Measurements from ENCODE around the gene NSUN6.
"Not testable (repeated sequence)": the region's sequence is repeated elsewhere in the genome, so short reads cannot be mapped to it uniquely, and the experiment has no call there.

Gene NSUN6

DNA sequence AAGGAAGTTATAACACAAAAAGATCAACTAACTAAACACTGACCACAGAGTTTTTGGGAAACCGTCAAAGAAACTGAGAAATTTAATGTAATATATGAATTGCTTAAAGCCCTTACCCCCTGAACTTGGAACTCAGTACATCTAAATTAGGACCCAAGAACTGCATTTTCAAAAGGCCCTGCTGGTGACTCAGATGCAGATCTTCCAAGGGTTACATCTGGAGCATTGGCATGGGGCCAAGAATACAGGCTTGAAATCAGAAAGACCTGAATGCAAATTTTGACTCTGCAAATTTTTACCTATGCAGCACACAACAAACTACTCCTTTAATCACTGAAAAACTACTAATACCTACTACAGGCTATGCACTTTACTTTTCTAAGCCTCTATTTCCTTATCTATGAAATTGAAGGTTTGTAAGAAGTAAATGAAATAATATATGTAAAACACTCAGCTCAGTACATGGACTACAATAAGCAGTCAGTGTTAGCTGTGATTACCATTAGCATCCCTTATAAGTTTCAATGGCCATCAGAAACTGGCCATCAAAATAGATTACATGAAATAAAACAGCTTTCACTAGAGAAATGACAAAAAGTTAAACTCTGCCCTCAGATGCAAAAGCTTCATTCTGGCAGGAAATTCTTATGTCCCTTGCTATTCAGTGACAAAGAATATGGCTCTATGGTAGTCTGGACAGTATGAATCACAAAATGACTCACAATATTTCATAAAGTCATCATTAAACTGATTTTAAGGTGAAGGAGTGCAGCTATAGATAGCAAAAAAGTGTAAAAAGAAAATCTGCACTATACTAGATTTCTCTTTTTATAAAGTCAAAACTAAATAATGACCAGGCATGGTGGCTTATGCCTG is 43.6 kb downstream of the NSUN6 start:
- DNase-seq, result peak; percentile 90

DNA sequence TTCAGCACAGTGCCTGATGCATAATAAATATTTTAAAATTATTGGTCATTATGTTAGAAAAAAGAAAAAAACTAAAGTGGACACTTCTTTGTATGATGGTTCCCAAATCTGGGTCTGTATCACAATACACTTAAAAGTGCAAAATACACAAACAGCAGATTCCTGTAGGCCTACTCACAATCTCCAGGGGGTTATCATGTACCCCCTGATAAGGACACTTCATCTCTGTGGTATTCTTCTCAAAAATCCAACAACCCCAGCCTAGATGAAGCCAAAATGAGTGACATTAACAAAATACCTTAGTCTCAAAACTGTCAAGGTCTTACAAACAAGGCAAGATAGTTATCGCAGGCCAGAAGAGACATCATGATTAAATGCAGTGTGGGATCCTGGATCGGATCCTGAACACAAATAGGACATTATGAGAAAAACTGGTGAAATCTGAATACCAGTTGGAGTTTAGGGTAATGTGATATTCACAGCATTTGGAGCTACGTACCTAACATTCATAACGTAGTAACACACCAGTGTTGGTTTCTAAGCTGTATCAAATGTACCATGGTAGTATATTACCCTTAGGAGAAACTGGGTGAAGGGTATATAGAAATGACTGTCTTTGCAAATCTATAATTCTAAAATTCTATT is 45.2 kb downstream of the NSUN6 start:
- peak; percentile 29 for DNase-seq

DNA sequence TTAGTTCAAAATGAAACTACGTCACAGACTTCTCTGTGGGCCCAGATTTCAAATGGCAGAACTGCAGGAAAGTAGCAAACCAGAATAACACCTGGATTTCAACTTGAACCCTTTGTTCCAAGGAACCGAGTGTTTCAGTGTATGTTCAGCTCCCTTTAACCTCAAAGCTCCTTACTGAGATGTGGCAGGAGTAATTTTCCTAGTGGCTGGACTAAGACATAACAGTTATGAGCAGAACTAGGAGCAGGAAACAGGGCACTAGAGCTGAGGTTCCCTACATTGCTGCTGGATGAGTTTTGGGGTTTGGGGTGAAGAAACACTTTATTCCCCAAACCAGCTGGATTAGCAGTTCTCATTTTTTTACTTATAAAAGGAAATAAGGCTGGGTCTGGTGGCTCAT is 50.1 kb downstream of the NSUN6 start:
- DNase-seq, result no peak

DNA sequence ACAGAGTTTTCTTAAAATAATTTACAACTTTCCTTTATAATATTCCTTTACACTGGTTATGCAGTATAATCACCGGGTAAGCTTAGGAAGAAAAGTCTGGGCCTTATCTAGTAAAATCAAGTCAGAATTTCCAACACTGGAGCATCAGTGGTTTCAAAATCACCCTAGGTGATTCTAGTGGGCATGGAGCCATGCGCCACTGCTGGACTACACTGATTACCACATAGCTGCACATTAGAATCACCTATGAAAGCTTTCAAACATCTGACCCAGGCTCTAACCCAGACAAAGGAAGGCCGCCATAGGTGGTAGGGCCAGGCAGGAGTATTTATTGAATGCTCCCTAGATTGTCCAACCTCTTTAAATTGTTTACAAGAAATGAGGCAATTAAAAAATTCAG is 52.0 kb downstream of the NSUN6 start:
- no peak for DNase-seq

DNA sequence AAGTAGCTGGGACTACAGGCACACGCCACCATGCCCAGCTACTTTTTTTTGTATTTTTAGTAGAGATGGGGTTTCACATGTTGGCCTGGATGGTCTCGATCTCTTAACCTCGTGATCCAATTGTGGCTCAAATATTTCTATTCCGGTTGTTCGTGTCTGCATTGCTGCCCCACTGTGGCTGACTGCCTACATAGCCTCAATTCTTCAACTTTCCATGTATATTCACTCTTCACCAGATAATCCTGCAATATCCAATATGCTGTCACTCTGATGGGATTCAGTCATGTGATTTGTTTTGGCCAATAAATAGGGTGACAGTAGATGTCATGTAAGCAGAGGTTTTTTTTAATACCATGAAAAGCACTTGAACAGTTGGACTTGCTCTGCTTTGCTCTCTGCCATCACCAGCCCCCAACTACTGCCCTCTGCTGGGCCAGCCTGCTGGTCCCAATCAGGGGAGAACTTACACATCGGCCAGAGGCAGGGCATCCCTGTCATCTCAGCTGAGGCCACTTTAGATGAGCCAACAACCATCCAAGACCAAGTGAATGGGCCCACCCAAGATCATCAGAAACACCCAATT is 56.7 kb downstream of the NSUN6 start:
- DNase-seq, result no peak

DNA sequence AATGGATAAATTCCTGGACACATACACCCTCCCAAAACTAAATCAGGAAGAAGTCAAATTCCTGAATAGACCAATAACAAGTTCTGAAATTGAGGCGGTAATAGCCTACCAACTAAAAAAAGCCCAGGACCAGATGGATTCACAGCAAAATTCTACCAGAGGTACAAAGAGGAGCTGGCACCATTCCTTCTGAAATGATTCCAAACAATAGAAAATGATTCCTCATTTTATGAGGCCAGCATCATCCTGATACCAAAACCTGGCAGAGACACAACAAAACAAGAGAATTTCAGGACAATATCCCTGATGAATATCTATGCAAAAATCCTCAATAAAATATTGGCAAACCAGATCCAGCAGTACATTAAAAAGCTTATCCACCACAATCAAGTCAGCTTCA is 60.2 kb downstream of the NSUN6 start:
- not testable (repeated sequence) for DNase-seq

DNA sequence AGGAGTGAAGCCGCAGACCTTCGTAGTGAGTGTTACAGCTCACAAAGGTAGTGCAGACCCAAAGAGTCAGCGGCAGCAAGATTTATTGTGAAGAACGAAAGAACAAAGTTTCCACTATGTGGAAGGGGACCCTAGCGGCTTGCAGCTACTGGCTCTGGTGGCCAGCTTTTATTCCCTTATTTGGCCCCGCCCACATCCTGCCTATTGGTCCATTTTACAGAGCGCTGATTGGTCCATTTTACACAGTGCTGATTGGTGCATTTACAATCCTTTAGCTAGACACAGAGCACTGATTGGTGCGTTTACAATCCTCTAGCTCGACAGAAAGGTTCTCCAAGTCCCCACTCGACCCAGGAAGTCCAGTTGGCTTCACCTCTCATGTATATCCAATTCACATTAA is 64.8 kb downstream of the NSUN6 start:
- DNase-seq, result not testable (repeated sequence)

DNA sequence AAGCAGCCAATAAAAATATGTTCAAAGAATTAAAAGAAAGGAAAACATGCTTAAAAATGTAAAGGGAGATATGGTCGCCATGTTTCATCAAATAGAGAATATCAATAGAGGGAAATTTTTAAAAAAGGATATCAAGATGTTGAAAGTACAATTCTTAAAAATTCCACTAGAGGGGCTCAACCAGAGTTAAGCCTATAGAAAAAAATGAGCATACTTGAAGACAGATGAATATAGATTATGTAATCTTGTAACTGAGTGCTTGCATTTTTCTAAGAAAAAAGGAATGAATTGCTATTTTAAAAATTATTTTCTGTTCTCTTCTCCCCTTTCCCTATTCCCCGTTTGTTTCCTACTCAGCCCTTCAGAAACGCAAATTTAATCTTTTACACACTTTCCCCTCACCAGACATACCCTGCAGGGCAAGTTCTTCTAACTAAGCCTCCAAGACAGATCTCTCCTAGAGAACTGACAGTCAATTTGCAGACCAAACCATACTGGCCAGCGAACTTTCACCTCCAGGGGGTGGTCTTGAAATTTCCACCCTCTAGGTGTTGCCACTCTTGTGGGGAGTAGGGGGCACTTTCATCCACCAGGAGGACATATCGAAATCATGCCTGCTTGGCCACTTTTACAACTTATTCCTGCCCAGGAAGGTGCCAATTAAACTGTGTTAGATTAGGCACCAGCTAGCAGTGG is 67.7 kb downstream of the NSUN6 start:
- no peak for DNase-seq

DNA sequence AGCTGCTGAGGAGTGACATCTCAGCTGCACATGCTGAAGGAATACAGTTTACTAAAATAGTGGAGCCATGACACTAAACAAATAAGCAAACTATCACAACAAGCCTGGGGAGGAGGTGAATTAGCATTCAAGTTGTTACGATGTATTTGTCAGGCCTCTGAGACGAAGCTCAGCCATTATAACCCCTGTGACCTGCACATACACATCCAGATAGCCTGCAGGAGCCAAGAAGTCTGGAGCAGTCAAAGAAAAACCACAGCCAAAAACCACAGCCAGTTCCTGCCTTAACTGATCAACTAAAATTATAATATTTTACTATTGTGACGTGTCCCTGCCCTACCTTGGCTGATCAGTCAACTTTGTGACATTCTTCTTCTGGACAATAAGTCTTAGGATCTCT is 68.6 kb downstream of the NSUN6 start:
- DNase-seq, result peak; percentile 29

DNA sequence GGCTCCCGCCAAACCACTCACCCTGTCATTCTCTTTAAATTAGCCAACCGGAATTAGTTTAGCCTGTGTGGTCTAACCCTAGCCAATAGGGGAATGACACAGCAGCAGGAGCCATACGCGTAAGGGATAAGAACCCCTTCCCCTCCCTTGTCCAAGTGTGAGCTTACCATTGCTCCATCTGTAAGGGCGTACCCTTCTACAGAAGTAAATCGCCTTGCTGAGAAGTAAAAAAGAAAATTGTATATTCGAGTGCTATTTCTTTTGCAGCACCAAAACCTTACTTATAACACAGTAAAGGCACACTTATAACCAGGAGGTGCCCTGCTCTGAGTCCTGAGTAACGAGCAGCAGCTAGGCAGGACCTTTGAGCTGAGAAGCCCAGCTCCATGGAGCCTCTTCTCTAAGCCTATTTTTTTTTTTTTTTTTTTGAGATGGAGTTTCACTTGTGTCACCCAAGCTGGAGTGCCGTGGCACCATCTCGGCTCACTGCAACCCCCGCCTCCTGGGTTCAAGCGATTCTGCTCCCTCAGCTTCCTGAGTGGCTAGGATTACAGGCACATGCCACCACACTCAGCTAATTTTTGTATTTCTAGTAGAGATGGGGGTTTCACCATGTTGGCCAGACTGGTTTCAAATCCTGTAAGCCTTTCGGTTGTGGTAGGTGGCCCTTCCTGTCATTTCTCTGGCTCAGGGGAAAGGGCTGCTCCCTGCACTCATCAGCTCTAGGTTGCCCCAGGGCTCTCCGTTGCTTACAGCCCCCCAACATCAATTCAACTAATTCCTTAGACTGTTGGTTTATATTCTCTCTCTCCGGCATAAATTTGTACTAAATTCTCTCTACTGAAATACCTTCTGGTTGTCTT is 73.3 kb downstream of the NSUN6 start:
- no peak for DNase-seq

DNA sequence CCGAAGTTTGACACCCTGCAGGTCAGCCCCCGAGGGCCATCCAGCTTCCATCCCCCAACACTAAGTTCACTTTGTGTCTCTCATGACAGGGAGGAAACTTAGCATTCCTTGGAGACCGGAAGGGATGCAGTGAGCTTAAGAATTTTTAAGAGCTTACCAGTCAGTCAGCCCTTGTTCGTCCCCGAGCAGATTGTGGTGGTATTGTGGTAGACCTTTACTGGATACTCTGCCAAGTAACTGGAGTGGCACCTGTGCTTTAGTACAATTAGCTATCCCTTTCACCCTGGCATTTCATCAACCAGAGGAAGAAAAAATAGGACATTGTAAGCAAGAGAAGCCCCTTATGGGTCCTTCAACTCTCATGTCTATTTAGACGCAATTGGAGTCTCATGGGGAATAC is 74.8 kb downstream of the NSUN6 start:
- no peak for DNase-seq

DNA sequence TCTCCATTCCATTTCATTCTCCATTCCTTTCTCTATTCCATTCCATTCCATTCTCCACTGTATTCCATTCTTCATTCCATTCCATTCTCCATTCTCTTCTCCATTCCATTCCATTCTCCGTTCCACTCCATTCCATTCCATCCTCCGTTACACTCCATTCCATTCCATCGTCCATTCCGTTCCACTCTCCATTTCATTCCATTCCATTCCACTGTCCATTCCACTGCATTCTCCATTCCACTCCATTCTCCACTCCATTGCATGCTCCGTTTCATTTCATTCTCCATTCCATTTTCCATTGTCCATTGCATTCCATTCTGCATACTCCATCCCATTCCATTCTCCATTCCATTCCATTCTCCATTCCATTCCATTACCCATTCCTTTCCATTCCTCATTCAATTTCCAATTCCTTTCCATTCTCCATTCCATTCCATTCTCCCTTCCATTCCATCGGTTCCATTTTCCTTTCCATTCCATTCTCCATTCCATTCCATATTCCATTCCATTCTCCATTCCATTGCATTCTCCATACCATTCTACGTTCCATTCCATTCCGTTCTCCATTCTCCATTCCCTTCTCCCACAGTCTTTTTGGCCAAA is 78.3 kb downstream of the NSUN6 start:
- no peak for DNase-seq

DNA sequence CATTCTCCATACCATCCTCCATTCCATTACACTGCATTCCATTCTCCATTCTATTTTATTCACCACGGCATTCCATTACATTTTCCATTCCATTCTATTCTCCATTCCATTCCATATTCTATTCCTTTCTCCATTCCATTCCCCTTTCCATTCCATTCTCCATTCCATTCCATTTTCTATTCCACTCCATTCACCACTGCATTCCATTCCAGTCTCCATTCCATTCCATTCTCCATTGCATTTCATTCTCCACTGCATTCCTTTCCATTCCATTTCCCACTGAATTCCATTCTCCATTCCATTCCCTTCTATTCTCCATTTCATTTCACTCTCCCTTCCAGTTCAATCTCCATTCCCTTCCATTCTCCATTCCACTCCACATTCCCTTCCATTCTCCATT is 79.6 kb downstream of the NSUN6 start:
- DNase-seq, result no peak

DNA sequence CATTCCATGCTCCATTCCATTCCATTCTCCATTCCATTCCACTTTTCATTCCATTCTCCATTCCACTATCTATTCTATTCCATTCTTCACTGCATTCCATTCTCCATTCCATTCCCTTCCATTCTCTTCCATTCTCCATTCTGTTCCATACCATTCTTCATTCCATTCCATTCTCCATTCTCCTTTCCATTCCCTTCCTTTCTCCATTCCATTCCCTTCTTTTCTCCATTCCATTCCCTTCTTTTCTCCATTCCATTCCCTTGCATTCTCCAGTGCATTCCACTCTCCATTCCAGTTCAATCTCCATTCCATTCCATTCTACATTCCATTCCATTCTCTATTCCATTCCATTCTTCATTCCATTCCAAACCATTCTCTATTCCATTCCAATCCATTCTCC is 80.3 kb downstream of the NSUN6 start:
- no peak for DNase-seq

DNA sequence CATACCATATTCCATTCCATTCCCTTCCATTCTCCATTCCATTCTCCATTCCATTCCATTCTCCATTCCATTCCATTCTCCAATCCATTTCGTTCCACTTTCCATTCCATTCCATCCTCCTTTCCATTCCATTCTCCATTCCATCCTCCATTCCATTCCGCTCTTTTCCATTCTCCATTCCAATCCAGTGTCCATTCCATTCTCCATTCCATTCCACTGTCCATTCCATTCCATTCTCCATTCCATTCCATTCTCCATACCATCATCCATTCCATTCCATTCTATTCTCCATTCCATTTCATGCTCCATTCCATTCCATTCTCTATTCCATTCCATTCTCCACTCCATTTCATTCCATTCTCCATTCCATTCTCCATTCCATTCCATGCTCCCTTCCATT is 81.0 kb downstream of the NSUN6 start:
- not testable (repeated sequence) for DNase-seq

DNA sequence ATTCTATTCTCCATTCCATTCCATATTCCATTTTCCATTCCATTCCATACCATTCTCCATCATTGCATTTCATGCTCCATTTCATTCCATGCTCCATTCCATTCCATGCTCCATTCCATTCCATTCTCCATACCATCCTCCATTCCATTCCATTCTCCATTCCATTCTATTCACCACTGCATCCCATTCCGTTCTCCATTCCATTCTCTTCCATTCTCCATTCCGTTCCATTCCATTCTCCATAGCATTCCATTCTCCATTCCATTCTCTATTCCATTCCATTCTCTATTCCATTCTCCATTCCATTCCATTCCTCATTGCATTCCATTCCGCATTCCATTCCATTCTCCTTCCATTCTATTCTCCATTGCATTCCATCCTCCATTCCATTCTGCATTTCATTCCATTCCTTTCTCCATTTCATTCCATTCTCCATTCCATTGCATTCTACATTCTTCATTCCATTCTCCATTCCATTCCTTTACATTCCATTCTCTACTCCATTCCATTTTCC is 84.0 kb downstream of the NSUN6 start:
- no peak for DNase-seq

DNA sequence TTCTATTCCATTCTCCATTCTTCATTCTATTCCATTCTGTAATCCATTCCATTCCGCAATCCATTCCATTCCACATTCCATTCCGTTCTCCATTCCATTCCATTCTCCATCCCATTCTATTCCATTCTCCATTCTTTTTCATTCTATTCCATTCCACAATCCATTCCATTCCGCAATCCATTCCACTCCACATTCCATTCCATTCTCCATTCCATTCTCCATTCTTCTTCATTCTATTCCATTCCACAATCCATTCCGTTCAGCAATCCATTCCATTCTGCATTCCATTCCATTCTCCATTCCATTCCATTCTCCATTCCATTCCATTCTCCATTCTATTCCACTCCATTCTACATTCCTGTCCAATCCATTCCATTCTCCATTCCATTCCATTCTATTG is 85.2 kb downstream of the NSUN6 start:
- DNase-seq, result no peak

DNA sequence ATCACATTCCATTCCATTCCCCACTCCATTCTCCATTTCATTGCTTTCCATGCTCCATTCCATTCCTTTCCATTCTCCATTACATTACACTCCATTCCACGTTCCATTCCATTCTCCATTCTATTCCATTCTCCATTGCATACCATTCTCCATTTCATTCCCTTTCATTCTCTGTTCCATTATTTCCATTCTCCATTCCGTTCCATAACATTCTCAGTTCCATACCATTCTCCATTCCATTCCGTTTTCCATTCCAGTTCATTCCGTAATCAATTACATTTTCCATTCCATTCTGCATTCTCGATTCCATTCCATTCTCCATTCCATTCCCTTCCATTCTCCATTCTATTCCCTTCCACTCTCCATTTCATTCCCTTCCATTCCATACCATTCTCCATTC is 86.4 kb downstream of the NSUN6 start:
- no peak for DNase-seq

DNA sequence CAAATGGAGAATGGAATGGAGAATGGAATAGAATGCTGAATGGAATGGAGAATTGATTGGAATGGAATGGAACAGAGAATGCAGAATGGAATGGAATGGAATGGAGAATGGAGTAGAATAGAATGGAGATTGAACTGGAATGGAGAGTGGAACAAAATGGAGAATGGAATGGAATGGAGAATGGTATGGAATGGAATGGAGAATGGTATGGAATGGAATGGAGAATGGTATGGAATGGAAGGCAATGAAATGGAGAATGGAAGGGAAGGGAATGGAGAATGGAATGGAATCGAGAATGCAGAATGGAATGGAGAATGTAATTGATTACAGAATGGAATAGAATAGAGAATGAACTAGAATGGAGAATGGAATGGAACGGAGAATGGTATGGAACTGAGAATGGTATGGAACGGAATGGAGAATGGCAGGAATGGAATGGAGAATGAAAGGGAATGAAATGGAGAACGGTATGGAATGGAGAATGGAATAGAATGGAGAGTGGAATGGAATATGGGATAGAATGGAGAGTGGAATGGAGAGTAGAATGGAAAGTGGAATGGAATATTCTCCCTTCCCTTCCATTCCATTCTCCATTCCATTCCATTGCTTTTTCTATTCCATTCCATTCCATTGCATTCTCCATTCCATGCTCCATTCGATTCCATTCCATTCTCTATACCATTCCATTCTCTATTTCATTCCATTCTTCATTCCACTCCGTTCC is 88.2 kb downstream of the NSUN6 start:
- no peak for DNase-seq

DNA sequence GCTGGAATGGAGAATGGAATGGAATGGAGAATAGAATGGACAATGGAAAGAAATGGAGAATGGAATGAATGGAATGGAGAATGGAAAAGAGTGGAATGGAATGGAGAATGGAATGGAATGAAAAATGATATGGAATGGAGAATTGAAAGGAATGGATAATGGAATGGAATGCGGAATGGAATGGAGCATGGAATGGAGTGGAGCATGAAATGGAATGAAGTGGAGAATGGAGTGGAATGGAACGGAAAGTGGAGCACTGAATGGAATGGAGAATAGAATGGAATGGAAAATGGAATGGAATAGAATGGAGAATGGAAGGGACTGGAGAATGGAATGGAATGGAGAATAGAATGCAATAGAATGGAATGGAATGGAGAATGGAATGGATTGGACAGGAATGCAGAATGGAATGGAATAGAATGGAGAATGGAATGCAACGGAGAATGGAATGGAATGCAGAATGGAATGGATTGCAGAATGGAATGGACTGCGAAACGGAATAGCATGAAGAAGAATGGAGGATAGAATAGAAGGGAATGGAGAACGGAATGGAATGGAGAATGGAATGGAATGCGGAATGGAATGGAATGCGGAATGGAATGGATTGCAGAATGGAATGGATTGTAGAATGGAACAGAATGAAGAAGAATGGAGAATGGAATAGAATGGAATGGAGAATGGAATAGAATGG is 89.4 kb downstream of the NSUN6 start:
- no peak for DNase-seq

DNA sequence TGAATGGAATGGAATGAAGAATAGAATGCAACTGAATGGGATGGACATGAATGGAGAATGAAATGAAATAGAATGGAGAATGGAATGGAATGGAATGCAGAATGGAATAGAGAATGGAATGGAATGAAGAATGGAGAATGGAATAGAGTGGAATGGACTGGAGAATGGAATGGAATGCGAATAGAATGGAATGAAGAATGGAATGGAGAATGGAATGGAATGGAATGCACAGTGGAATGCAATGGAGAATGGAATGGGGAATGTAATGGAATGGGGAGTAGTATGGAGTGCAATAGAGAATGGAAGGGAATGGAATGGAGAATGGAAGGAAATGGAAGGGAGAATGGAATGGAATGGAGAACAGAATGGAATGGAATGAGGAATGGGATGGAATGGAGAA is 93.4 kb downstream of the NSUN6 start:
- no peak for DNase-seq

Measured in fibroblast of upper back skin (primary cell).